GM19455 (cell line): ENCODE measurements around the gene PRSS50.
"Not testable (repeated sequence)": the region's sequence is repeated elsewhere in the genome, so short reads cannot be mapped to it uniquely, and the experiment has no call there.

Experiments
- ATAC-seq: cut with Tn5 transposase; IDR thresholded peaks from one replicate; pipeline ENCODE4 v1.9.1; 2021; ENCODE audit not compliant: unreplicated experiment

Gene PRSS50, protein sequence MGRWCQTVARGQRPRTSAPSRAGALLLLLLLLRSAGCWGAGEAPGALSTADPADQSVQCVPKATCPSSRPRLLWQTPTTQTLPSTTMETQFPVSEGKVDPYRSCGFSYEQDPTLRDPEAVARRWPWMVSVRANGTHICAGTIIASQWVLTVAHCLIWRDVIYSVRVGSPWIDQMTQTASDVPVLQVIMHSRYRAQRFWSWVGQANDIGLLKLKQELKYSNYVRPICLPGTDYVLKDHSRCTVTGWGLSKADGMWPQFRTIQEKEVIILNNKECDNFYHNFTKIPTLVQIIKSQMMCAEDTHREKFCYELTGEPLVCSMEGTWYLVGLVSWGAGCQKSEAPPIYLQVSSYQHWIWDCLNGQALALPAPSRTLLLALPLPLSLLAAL

DNA sequence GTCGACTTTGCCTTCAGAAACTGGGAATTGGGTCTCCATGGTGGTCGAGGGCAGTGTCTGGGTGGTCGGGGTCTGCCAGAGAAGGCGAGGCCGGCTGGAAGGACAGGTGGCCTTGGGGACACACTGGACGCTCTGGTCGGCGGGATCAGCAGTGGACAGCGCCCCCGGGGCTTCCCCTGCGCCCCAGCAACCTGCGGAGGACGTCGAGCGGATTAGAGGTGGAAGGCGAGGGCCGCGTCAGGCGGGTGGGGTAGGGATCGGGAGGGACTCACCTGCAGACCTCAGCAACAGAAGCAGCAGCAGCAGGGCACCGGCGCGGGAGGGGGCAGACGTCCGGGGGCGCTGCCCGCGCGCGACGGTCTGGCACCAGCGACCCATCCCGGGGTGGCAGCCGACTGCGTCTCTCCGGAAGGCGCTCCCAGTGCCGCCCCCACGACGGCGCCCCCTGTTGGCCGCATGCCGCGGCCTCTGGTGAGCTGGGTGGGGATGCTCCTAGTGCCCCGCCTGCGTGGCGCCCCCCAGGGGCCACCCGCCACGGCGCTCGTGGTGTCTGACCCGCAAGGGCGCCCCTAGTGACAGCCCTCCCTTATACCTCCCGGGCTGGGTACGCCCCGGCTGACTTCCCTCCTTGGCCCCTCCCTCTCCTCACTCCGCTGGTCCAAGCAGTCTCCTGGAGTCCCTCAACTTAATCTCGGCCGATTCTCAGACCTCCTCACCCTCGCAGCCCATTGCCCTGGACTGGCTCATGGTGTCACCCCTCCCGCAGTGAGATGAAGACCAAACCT is at the start of gene PRSS50:
PRSS50 (minus strand) TSS at position 423 of the 785 bp plus-strand sequence; CDS start at position 378, 45 bp downstream.
- ATAC-seq = no peak

DNA sequence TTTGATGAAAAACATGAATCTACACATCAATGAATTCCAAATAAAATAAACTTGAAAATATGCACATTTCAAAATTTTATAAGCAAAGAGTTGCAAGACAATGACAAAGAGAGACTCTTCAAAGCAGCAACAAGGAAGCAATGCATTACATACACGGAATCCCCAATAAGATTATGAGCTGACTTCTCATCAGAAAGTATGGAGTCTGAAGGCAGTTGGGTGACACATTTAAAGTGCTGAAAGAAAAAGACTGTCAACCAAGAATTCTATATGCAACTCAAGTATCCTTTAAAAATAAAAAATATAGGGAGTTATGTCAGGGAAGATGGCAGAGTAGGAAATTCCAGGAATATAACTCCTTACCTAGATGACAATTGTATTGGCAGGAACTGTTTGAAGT is 46.5 kb upstream of the PRSS50 start:
- no peak for ATAC-seq

DNA sequence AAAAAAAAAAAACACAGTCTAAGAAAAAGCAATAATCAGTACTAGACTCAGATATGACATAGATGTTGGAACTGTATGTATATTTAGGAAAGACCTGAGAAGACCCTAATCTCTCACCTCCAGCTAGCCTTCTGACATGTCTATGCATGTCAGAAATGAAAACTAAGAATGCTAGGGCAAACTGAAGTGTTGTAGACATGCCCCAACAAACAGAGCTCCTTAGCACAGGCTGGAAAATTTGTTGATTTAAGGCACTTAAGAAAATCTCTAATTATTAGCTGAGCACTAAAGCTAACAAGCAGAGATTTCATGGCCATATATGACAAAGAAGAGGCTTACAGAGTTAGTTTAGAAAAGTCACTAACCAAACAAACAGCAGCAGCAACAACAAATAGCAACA is 45.5 kb upstream of the PRSS50 start:
- no peak for ATAC-seq

DNA sequence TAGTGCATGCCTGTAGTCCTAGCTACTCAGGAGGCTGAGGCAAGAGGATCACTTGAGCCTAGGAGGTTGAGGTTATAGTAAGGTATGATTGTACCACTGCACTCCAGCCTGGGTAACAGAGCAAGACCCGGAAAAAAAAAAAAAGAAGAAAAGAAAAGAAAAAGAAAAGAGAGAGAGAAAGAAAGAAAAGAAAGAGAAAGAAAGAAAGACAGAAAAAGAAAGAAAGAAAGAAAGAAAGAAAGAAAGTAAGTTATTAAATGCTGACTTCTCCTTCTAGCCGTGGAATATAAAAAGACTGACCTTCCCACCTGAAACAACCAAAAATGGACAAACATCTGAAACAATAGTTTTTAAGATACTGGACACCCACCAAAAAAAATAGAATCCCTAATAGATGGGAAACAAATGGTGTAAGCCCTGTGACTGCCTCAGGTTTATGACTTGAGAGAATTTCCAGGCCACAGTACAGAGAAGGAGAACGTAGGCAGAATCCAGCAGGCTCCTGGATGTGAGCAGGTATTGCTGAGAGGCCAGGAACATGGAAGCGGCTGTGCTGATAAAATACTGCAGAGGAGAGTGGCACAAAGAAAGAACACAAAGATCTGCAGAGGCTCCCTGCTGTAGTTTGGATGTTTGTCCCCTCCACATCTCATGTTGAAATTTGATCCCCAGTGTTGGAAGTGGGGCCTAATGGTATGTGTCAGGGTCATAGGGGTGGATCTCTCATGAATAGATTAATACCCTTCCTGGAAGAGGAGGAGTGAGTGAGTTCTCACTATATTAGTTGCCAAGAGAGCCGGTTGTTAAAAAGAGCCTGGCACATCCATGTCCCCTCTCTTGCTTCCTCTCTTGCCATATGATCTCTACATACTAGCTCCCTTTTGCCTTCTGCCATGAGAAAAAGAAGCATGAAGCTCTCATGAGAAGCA is 41.8 kb upstream of the PRSS50 start:
- ATAC-seq = no peak

DNA sequence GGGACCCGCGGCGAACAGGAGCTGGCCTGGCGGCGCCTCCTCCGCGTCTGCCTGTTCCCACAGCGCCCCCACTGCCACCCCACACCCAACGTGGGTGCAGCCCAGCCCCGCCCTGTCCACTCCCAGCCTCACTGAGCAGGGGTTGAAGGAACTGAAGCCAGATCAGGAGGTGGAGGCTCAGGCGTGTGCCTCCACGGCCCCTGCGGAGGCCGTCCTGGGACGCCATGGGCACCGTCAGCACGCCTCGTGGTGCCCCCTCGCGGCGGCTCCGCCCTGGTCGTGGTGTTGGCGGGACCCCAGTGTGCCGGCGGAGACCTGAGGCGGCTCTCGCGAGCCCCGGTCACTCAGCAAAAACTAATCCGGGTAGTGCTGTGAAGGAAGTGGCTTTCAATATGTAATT is 39.0 kb upstream of the PRSS50 start:
- ATAC-seq = no peak

DNA sequence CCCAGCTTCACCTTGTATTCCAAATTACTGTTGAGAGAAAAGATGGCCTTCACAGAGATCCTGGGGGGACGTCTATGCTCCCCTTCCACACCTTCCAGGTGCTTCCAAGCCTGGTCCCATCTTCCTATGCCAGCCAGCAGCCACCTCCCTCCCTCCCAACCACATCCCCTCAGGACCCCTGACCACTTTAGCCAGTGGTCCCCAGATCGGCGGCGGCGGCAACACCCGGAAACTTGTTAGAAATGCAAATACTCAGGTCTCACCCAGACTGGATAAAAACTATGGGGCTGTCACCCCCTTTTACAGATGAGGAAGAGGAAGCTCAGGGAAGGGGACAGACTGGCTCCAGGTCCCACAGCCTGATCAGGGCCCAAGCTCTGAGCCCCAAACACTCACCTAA is 38.0 kb upstream of the PRSS50 start:
- no peak for ATAC-seq

DNA sequence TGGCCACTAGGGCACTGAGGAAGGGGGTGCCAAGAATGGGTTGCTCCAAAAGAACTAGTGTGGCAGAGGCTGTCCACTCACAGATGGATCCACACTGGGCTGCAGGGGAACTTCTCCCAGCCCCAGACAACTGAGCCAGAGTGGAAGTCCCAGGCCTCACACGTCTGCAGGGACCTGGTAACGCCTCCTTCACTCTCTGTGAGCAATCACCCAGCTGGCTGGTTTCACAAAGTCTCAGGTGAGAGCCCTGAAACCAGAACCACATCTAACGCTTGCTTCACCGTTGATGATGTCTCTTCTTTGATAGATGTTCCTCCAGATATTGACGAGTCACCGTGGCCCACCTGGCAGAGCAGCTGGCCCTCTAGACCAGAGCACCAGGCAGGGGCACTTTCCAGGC is 35.5 kb upstream of the PRSS50 start:
- not testable (repeated sequence) for ATAC-seq

DNA sequence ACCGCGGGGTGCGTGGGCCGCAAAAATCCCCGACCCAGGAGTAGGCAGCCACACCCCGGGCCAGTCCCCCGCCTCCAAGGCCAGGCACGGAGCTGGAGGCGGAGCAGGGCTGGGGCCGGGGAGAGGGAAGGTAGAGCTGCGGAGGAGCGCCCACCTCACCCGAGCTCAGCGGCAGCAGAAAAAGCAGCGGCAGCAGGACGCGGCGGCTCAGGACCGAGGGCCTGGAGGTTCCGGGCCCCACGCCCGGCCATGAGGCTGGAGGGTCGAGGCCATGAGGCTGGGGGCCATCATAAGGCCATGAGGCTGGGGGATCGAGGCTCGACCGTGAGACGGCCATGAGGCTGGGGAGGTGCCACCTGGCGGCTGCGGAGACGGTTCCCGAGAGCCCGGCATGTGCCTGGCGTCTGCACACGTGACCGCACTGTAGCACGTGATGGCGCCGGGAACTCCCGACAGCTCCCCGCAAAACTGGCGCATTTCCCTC is 32.9 kb upstream of the PRSS50 start:
- ATAC-seq = no peak

DNA sequence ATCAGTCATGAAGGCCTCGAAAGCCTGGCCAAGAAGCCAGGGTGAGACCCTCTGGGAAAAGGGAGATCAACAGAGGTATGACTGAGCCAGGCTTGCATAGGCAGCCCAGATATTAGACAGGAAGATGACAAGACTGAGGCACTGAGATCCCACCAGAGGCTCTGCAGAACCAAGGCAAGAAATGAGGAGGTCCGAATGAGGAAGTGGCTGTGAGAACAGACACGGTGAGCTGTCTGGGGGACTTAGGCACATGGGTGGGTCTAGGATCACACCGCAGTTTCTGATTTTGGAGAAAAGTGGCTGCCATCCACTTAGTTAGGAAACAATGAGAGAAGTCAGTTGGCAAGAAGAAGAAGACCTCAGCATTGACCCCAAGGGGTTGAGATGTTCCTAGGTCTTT is 31.5 kb upstream of the PRSS50 start:
- ATAC-seq = no peak

DNA sequence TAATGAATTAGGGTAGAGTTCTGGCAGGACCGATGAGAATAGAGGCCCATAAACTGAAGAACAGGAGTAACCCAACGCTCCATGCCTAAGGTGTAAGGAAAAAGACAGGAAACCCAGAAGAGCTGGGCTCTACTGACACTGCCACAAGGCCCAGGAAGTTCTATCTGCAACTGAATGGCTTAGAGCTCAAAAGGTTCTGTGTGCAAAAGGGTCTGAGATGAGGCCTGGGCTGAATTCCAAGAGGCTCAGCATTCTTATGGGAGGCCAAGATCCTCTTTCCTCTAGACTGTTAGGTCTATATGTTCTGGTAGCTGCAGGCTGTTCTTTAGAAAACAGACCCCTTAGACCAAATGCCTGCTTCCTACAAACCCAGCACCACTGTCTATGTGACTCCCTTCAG is 30.5 kb upstream of the PRSS50 start:
- no peak for ATAC-seq

DNA sequence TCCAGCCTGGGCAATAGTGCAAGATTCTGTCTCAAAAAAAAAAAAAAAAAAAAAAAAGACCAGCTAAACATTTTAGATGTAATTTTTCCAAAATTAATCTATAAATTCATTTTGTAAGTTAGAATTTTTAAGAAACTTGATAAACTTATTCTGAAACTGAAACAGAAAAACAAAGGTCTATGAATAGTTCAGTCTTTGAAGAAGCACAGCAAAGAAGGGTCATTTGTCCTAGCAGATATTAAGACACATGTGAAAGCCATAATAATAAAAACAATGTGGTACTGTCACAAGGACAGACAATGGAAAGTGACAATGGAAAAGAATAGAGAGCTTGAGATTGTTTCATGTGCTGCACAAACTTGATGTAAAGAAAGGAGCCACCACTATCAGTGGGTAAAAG is 29.0 kb upstream of the PRSS50 start:
- ATAC-seq = no peak

DNA sequence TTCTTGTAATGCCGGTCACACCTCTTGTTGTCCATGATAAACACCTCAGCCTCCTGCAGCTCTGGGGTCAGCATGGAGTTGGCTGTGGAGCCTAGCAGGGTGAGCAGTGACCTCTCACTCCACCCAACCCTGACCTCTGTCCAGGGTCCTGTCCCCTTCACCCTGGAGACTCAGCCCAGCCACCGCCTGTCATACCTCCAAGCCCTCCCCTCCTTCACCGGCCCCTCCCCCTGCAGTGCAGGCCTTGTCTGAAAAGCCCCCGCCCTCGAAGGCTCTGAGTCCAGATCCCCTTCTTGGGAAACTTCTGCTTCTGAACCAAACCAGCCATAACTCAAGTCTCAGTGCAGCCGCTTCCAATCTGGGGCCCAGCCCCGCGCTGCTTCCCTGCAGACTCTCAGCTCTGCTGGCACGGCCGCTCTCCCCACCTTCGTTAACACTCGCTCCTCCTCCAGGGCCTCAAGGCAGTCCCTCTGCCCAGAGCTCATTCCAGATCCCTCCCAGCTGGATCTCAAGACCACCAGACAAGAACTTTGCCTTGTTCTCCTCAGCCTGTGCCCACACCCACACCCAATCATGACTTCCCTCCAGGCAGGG is 25.4 kb upstream of the PRSS50 start:
- no peak for ATAC-seq

DNA sequence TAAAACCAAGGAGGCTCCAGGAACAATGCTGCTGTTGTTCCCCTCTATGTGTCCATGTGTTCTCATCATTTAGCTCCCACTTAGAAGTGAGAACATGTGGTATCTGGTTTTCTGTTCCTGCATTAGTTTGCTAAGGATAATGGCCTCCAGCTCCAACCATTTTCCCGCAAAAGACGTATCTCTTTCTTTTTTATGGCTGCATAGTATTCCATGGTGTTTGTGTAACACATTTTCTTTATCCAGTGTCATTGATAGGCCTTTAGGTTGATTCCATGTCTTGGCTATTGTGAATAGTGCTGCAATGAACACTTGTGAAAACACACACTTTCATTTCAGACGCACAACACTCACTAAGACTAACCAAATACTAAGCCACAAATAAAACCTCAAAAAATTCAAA is 21.9 kb upstream of the PRSS50 start:
- not testable (repeated sequence) for ATAC-seq

DNA sequence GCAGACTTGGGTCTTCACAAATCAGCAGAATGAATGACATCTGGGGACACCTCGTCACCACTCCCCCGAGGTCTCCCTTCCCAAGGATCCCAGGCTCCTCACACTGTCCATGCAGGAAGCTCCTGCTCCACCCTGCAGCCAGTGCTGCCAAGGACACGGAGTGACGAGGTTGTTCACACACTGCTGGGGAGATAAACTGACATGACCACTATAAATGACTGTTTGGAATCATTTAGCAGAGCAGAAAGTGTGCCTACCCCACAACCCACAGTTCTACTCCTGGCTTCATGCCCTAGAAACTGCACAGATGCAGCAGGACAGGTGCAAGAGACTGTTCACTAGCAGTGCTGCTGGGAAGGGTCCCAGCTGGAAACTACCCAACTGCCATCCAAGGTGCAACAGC is 19.7 kb upstream of the PRSS50 start:
- ATAC-seq = no peak

DNA sequence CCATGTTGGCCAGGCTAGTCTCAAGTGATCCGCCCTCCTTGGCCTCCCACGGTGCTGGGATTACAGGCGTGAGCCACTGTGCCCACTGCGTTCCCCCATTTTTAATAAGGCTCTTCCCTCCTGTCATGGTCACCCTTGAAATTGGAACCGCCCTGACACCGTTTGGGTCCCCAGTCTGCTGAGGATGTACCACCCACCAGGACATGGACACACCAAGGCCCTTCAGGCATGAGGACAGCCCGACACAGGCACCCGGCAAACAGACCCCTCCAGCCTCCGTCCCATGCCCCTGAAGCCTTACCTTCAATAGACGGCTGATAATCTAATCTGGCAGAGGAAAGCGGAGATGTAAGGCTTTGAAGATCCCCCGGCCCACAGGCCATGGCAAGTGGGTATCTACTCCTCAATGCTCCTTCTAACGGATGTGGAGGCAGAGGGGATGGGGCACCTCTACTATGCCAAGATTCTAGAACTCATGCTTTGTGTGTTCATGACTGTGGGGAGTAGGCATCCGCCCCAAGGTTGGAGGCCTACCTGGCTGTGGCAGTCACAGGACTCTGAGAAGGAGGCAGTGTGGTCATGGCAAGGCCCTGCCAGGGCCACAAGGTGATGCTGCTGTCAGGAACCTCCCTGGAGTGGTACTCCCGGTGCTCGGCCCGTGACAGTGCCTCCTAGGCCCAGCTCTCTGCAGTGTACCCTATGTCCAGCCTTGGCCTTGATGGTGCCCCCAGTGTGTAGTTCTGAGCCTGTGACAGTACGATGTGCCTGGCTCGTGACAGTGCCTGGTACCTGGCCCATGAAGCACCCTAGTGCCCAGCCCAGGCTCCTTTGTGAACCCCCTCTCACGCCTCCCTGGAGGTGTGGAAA is 18.6 kb upstream of the PRSS50 start:
- no peak for ATAC-seq

DNA sequence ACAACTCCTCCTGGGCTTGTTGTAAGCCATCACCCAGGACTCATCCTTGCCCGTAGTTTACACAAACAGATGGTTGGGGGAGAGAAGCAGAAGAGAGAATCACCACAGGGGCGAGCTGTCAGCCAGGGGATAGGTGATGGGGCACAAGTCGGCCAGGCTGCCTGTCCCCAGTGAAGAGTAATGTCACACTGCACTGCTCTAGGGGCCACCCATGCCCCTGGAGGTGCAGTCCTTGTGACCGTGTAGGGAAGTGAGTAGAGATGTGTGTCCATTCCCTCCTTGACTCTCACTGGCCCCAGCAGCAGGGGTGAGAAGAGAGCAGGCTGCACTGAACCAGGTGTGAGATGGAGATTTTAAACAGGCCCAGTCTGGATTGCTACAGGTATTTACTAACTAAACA is 17.1 kb upstream of the PRSS50 start:
- no peak for ATAC-seq

DNA sequence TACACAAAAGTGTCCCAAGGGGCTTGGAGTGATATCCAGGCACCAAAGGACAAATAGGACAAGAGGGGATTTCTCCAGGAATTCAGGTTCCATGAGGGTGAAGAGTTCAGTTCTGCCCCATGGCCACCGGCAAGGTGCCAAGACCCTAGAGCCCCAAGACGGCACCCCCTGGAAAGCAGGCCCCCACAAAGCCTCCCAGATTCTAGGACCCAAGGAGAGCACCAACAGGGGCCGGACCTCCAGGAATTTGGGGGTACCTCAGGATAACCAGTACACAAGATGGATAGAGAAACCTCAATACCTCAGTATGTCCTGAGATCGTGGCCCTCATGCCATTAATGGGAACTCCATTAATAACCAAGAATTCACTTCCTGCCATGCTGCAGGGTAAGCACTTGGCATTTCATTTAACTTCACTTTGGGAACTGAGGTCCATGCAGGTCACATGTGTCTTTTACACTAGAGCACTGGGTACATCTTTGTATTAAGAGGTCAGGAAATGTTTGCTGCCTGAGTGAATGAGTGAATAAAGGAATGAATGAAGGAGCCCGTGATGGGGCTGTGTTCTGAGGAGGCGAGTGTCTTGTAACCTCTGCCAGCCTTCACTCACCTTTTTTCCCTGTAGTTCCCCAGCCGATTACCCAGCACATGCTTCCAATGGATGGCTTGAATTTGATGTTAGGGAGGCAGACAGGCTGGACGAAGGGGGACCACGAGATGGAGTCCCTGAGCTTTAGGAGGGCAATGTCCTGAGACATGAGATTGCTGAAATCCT is 15.5 kb upstream of the PRSS50 start:
- ATAC-seq = no peak

DNA sequence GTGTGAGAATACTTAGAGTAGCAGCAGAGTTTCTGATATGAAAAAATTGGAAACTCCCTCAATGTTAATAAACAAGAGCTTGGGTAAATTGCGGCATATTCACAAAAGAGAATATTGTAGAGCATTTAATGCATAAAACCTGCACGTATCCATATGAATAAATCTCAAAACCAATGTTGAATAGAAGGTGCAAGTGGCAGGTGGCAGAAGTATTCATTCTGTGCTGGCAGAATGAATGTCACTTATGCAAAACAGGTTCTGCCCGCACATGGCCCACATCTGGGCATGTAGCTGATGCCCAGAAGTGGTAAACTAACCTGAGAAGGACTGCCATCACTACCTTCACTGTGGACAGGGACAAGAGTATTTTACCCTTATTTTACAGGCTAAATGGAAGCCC is 14.1 kb upstream of the PRSS50 start:
- no peak for ATAC-seq

DNA sequence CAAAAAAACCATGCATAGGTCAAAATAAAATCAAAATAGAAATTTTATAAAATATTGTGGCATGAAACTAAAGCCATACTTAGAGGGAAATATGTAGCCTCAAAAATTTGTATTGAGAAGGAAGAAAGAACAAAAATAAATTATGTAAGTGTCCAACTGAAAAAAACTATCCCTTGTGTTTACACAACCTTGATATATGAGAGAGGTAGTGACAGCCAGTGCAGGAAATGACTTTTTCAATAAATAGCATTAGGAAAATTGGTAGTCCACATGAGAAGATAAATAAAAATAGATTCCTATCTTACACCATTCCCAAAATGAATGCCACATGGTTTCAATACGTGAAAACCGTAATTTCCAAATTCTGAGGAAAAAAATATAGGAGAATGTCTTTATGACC is 13.2 kb upstream of the PRSS50 start:
- ATAC-seq = no peak
